K562 (cell line): ENCODE results near the gene OR10G2. TPM values are rescaled to one million over a fixed set of nuclear protein-coding genes. Genes with fewer than 3 reads are reported as not detected.

Source experiments
- ATAC-seq: fragments of 200-7000 bp; cut with Tn5 transposase; 3 replicates; pipeline ENCODE4 v1.9.1; 2020; ENCODE audit warnings: moderate library complexity
- BruUV-seq: library from RNA; stranded (reverse); fragments of 400-500 nt; replicated peaks from 2 replicates; lab custom pipeline; 2021; lab: Mats Ljungman, UMichigan
- CTCF ChIA-PET: fragments of 300-600 bp; formaldehyde crosslinking; extraction: SDS; loops from one replicate; lab custom pipeline; 2021; ENCODE audit warnings: low intra/inter-chr PET ratio; lab: Yijun Ruan, JAX
- POLR2A ChIA-PET: fragments of 300-600, 350-650 bp; sonication (Branson Sonifier 250); formaldehyde crosslinking; extraction: SDS; loops from one replicate; lab custom pipeline; 2021; ENCODE audit warnings: antibody characterized with exemption, inconsistent platforms; lab: Yijun Ruan, JAX
- DNase-seq, 4 experiments: peaks; one replicate each; pipeline versions ENCODE4 v3.0.0 to v3.0.0-alpha.2; 2011 to 2018; ENCODE audit warnings: low spot score in 3 of 4, mixed read lengths in 3 of 4; ENCODE audit errors: extremely low read depth in 1 of 4
- FAIRE-seq: peaks from 2 replicates; lab custom pipeline; 2011; peaks lifted over from hg19 to GRCh38; lab: Jason Lieb, UNC
- H2AFZ ChIP-seq: 2 replicates; pipeline ENCODE4 v1.6.0; 2011; ENCODE audit warnings: low read depth, low read length, control low read depth, inconsistent platforms
- H3K27ac ChIP-seq: fragments of 200-600 bp; 3 replicates; pipeline ENCODE4 v1.8.0; 2011; ENCODE audit warnings: low read depth, mild to moderate bottlenecking, control low read depth, inconsistent platforms, low read length, moderate library complexity, mixed read lengths; ENCODE audit errors: extremely low read depth
- H3K27me3 ChIP-seq, 2 experiments: fragments of 300-600 bp in 1 of 2; 2 replicates in 1 of 2; 3 replicates in 1 of 2; pipeline versions ENCODE4 v1.6.0 to v1.8.0; 2011; ENCODE audit warnings: inconsistent platforms in 2 of 2, low read length in 2 of 2, mild to moderate bottlenecking in 1 of 2, mixed read lengths in 1 of 2, moderate library complexity in 1 of 2; ENCODE audit not compliant: control insufficient read depth in 2 of 2, insufficient read depth in 2 of 2
- H3K36me3 ChIP-seq: fragments of 300-600 bp; 3 replicates; pipeline ENCODE4 v1.8.0; 2011; ENCODE audit warnings: mild to moderate bottlenecking, low read length, inconsistent platforms; ENCODE audit not compliant: control insufficient read depth, insufficient read depth
- H3K4me1 ChIP-seq, 2 experiments: fragments of 200-600 bp in 1 of 2; replicated peaks in 1 of 2; 2 replicates in 1 of 2; 3 replicates in 1 of 2; pipeline versions ENCODE4 v1.5.1 to v1.8.0; 2011; ENCODE audit warnings: inconsistent platforms in 2 of 2, low read length in 2 of 2, mild to moderate bottlenecking in 1 of 2, mixed read lengths in 1 of 2, moderate library complexity in 1 of 2; ENCODE audit not compliant: control insufficient read depth in 2 of 2, insufficient read depth in 2 of 2
- H3K4me2 ChIP-seq: 2 replicates; pipeline ENCODE4 v1.6.1; 2011; ENCODE audit warnings: low read length, control low read depth, inconsistent platforms, mixed read lengths; ENCODE audit not compliant: insufficient read depth
- H3K4me3 ChIP-seq: fragments of 200-600 bp; sonication (generic), shearing (Covaris generic); 2 replicates; pipeline ENCODE4 v1.5.1; 2016; ENCODE audit warnings: control low read depth, inconsistent platforms
- H3K79me2 ChIP-seq: fragments of 200-600 bp; 3 replicates; pipeline ENCODE4 v1.8.0; 2011; ENCODE audit warnings: low read length, inconsistent platforms; ENCODE audit not compliant: control insufficient read depth, insufficient read depth
- H3K9ac ChIP-seq, 2 experiments: 2 replicates each; pipeline versions ENCODE4 v1.6.0 to v1.6.1; 2011; ENCODE audit warnings: low read depth in 2 of 2, low read length in 2 of 2, control low read depth in 1 of 2, inconsistent platforms in 1 of 2, mild to moderate bottlenecking in 1 of 2, mixed read lengths in 1 of 2; ENCODE audit not compliant: insufficient read depth in 1 of 2
- H3K9me1 ChIP-seq: one replicate; pipeline ENCODE4 v1.6.0; 2011; ENCODE audit warnings: inconsistent platforms, mild to moderate bottlenecking, low read length, moderate library complexity; ENCODE audit not compliant: control insufficient read depth, insufficient read depth
- H3K9me3 ChIP-seq: replicated peaks from 2 replicates; pipeline ENCODE4 v1.5.1; 2011; ENCODE audit warnings: low read depth, low read length, inconsistent platforms; ENCODE audit not compliant: control insufficient read depth, insufficient read depth
- H4K20me1 ChIP-seq: replicated peaks from 2 replicates; pipeline ENCODE4 v1.6.1; 2011; ENCODE audit warnings: low read length, inconsistent platforms, mixed read lengths; ENCODE audit not compliant: control insufficient read depth, insufficient read depth
- AFF4 ChIP-seq: sonication (generic); formaldehyde crosslinking; IDR thresholded peaks from 2 replicates; pipeline ENCODE4 v1.8.0; 2023; ENCODE audit warnings: mild to moderate bottlenecking, missing genetic modification reagents
- CBX3 ChIP-seq, 2 experiments: IDR thresholded peaks; 1 replicate in 1 of 2; 2 replicates in 1 of 2; pipeline ENCODE4 v1.6.1; 2012; ENCODE audit warnings: inconsistent platforms in 2 of 2, low read length in 2 of 2, borderline replicate concordance in 1 of 2, control low read depth in 1 of 2
- DIDO1 ChIP-seq: fragments of 450-650 bp; IDR thresholded peaks from 2 replicates; pipeline ENCODE4 v1.6.1; 2016; ENCODE audit warnings: low read depth, missing biosample characterization, missing genetic modification characterization
- L3MBTL2 ChIP-seq: fragments of 450-650 bp; IDR thresholded peaks from 2 replicates; pipeline ENCODE4 v1.6.1; 2016; ENCODE audit warnings: mild to moderate bottlenecking, moderate library complexity
- MCM2 ChIP-seq: fragments of 450-650 bp; IDR thresholded peaks from 2 replicates; pipeline ENCODE4 v1.6.1; 2017; ENCODE audit warnings: low read depth, mild to moderate bottlenecking
- MTA1 ChIP-seq: fragments of 450-650 bp; IDR thresholded peaks from 2 replicates; pipeline ENCODE4 v1.6.1; 2017; ENCODE audit warnings: borderline replicate concordance
- PML ChIP-seq: IDR thresholded peaks from 2 replicates; pipeline ENCODE4 v1.6.1; 2012; ENCODE audit warnings: low read length, inconsistent platforms
- POLR2AphosphoS5 ChIP-seq: IDR thresholded peaks from 2 replicates; pipeline ENCODE4 v1.6.1; 2011; ENCODE audit warnings: mild to moderate bottlenecking, low read depth, low read length, moderate library complexity; ENCODE audit not compliant: control insufficient read depth, insufficient read depth
- PURB ChIP-seq: sonication (generic); formaldehyde crosslinking; IDR thresholded peaks from 2 replicates; pipeline ENCODE4 v1.9.0; 2021; ENCODE audit warnings: low read depth, mild to moderate bottlenecking, missing genetic modification reagents
- RBM22 ChIP-seq: fragments of 200-400 bp; formaldehyde crosslinking; IDR thresholded peaks from 2 replicates; pipeline ENCODE4 v1.6.1; 2018; ENCODE audit warnings: low read length, low read depth; ENCODE audit not compliant: poor library complexity, severe bottlenecking
- WHSC1 ChIP-seq: IDR thresholded peaks from one replicate; pipeline ENCODE4 v1.6.1; 2012; ENCODE audit warnings: low read length, control low read depth, inconsistent platforms
- ZBTB34 ChIP-seq: fragments of 250-450 bp; sonication (Bioruptor Pico); IDR thresholded peaks from 2 replicates; pipeline ENCODE4 v1.8.0; 2021; ENCODE audit warnings: mild to moderate bottlenecking, moderate library complexity
- ZNF143 ChIP-seq: sonication (generic); formaldehyde crosslinking; IDR thresholded peaks from 2 replicates; pipeline ENCODE4 v1.9.0; 2022; ENCODE audit warnings: mild to moderate bottlenecking, missing genetic modification reagents
- WGBS: fragments of 100-300 bp; shearing (Covaris generic); methylation state at CpG from one replicate; pipeline ENCODE4 v1.1.6; 2016; ENCODE audit warnings: low coverage, mixed read lengths; ENCODE audit not compliant: insufficient coverage; ENCODE audit errors: missing lambda C conversion rate; 5-methylcytosine and 5-hydroxymethylcytosine counted together
- in situ Hi-C: fragments of 300-500 bp; cut with MboI; formaldehyde crosslinking; loops from 4 replicates; pipeline ENCODE4 v1.15.0; 2018; ENCODE audit warnings: inconsistent platforms, mixed read lengths
- intact Hi-C: fragments of 100-400 bp; cut with micrococcal nuclease; formaldehyde crosslinking; loops from 2 replicates; pipeline ENCODE4 v1.14.2; 2022
- polyA plus RNA-seq, 8 experiments: library from polyadenylated mRNA; depleted of rRNA in 4 of 8; stranded (reverse) in 5 of 8; unstranded in 3 of 8; fragments of >200 nt; fragmentation: Nextera tagmentation in 2 of 8; fragmentation: Illumina TruSeq in 1 of 8; extraction: Ambion mirVana in 2 of 8; extraction: Trizol in 1 of 8; gene quantifications; 2 replicates each; pipeline versions ENCODE4 v1.2.1 to v1.2.3, GENCODE V29; 2011 to 2014; ENCODE audit warnings: inconsistent platforms in 1 of 8, missing spikeins in 1 of 8
- total RNA-seq, 7 experiments: library from RNA; depleted of rRNA in 6 of 7; stranded (reverse); fragments of >200 nt in 6 of 7; fragmentation: Illumina TruSeq in 2 of 7; extraction: Trizol in 2 of 7; gene quantifications; 2 replicates each; pipeline versions ENCODE4 v1.2.1 to v1.2.3, GENCODE V29; 2011 to 2021; ENCODE audit warnings: low replicate concordance in 1 of 7
- TF ChIP-seq, protein P1 (sequence below), 3 experiments: fragments of 200-800 bp in 1 of 3; sonication (Bioruptor generic) in 1 of 3; sonication (generic) in 1 of 3; formaldehyde crosslinking in 1 of 3; IDR thresholded peaks; 2 replicates each; pipeline versions ENCODE4 v1.6.1 to v1.8.0; 2016 to 2022; ENCODE audit warnings: mild to moderate bottlenecking in 2 of 3, missing compliant biosample characterization in 2 of 3, missing genetic modification characterization in 2 of 3, missing genetic modification reagents in 1 of 3

OR10G2 gene
- total and polyA plus RNA-seq, 9 of the 15 experiments (the other 6 are each of a cell fraction or from before 2014, with no cell fraction given) = not detected

GRCh38 chr14:21642683-21643082 lies 7.9 kb upstream of the OR10G2 start:
- Histone ChIP-seq H3K36me3 (no peaks in the 10 kb centered on the region), H3K4me2 (no peak overlapping the region), H3K4me3 (no peak overlapping the region), H3K79me2 (no peaks in the 10 kb centered on the region), H3K27me3 (0 out of 5 replicates have a peak, but pooled peaks cover 0 to 2% of the 10 kb centered on the region in 2 experiments), H3K4me1 (no peaks in the 10 kb centered on the region), H3K27ac (no peak overlapping the region), H3K9me1 (no peaks in the 10 kb centered on the region), H4K20me1 (no peaks in the 10 kb centered on the region), H3K9me3 (no peaks in the 10 kb centered on the region), H3K9ac (no peak overlapping the region), H2AFZ (no peak overlapping the region)
- intact Hi-C loops = no loop called here
- no TSS peak for BruUV-seq
- 9% methylated on average over 3 of the region's 3 CpGs for WGBS
- no peak for FAIRE-seq
- no peak for ATAC-seq
- ChIA-PET POLR2A (no interaction called here), CTCF (no interaction called here)
- DNase-seq = no peak
- in situ Hi-C loops = no loop called here
- TF ChIP-seq MCM2 (no peak), RBM22 (no peak), DIDO1 (tag) (no peak), ZBTB34 (CRISPR knock-in tag) (no peak), ZNF143 (CRISPR knock-in tag) (no peak), PURB (no peak), MTA1 (no peak), PML (no peak), AFF4 (CRISPR knock-in tag) (no peak), POLR2AphosphoS5 (no peak), L3MBTL2 (no peak), WHSC1 (no peak), CBX3 (IDR thresholded peaks at IDR 0.05; ENCODE audit: borderline replicate concordance in 1 of 2, low read length in 2 of 2) (no peak)
- TF ChIP-seq, protein P1, sequence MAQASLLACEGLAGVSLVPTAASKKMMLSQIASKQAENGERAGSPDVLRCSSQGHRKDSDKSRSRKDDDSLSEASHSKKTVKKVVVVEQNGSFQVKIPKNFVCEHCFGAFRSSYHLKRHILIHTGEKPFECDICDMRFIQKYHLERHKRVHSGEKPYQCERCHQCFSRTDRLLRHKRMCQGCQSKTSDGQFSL (CRISPR knock-in tag; IDR thresholded peaks at IDR 0.05) = no peak
- TF ChIP-seq, protein P1 (tag; IDR thresholded peaks at IDR 0.05) = no peak
